Neural progenitor cell (in vitro differentiated cells): ENCODE results near the gene CFAP68. TPM values are rescaled to one million over a fixed set of nuclear protein-coding genes. Genes with fewer than 3 reads are reported as not detected.

Experiments used
- DNase-seq: peaks from one replicate; pipeline ENCODE4 v3.0.0-alpha.2; 2016; ENCODE audit warnings: low spot score
- H2AFZ ChIP-seq: fragments of 200-600 bp; sonication (generic); replicated peaks from 2 replicates; pipeline ENCODE4 v1.6.1; 2016; ENCODE audit warnings: antibody characterized with exemption
- H3F3A ChIP-seq: fragments of 200-600 bp; sonication (generic); 2 replicates; pipeline ENCODE4 v1.6.1; 2016; ENCODE audit warnings: antibody characterized with exemption, low read depth
- H3K27ac ChIP-seq: fragments of 200-600 bp; sonication (generic); 2 replicates; pipeline ENCODE4 v1.5.1; 2016; ENCODE audit warnings: mild to moderate bottlenecking
- H3K27me3 ChIP-seq: fragments of 200-600 bp; sonication (generic); 2 replicates; pipeline ENCODE4 v1.6.1; 2016; ENCODE audit warnings: mild to moderate bottlenecking, moderate library complexity
- H3K36me3 ChIP-seq: fragments of 200-600 bp; sonication (generic); 2 replicates; pipeline ENCODE4 v1.5.1; 2016
- H3K4me1 ChIP-seq: fragments of 200-600 bp; sonication (generic); 2 replicates; pipeline ENCODE4 v1.6.1; 2016; ENCODE audit warnings: mixed run types
- H3K4me2 ChIP-seq: fragments of 200-600 bp; sonication (generic); 2 replicates; pipeline ENCODE4 v1.6.1; 2016
- H3K4me3 ChIP-seq: fragments of 200-600 bp; sonication (generic); 2 replicates; pipeline ENCODE4 v1.5.1; 2016
- H3K79me2 ChIP-seq: fragments of 200-600 bp; sonication (generic); 2 replicates; pipeline ENCODE4 v1.6.1; 2016; ENCODE audit warnings: low read depth
- H3K9ac ChIP-seq: fragments of 200-600 bp; sonication (generic); 2 replicates; pipeline ENCODE4 v1.6.1; 2016
- H3K9me3 ChIP-seq: fragments of 200-600 bp; sonication (generic); 2 replicates; pipeline ENCODE4 v1.5.1; 2016; ENCODE audit warnings: low read depth
- H4K20me1 ChIP-seq: fragments of 200-600 bp; sonication (generic); 2 replicates; pipeline ENCODE4 v1.6.1; 2016; ENCODE audit warnings: low read depth
- H3K27ac Mint-ChIP-seq: 3 replicates; pipeline ENCODE4 v1.8.0; 2021; ENCODE audit warnings: mixed read lengths
- H3K27me3 Mint-ChIP-seq: 2 replicates; pipeline ENCODE4 v1.8.0; 2022; ENCODE audit warnings: low read depth, mild to moderate bottlenecking, inconsistent platforms, moderate library complexity, mixed read lengths; ENCODE audit not compliant: insufficient read depth
- H3K36me3 Mint-ChIP-seq: 3 replicates; pipeline ENCODE4 v1.8.0; 2021; ENCODE audit warnings: mixed read lengths
- H3K4me1 Mint-ChIP-seq: 3 replicates; pipeline ENCODE4 v1.8.0; 2021; ENCODE audit warnings: mixed read lengths
- H3K4me3 Mint-ChIP-seq: 3 replicates; pipeline ENCODE4 v1.8.0; 2021; ENCODE audit warnings: mild to moderate bottlenecking, moderate library complexity, mixed read lengths
- H3K9me3 Mint-ChIP-seq: 3 replicates; pipeline ENCODE4 v1.8.0; 2020; ENCODE audit warnings: mixed read lengths
- EZH2 ChIP-seq: fragments of 200-600 bp; sonication (generic); IDR thresholded peaks from 2 replicates; pipeline ENCODE4 v1.6.1; 2017; ENCODE audit warnings: antibody characterized with exemption, mild to moderate bottlenecking, moderate library complexity
- EZH2phosphoT487 ChIP-seq: fragments of 200-600 bp; sonication (generic); IDR thresholded peaks from 2 replicates; pipeline ENCODE4 v1.6.1; 2017; ENCODE audit warnings: antibody characterized with exemption
- total RNA-seq: library from RNA; depleted of rRNA; stranded (reverse); fragments of >200 nt; gene quantifications from 2 replicates; pipeline ENCODE4 v1.2.3, GENCODE V29; 2015; ENCODE audit warnings: low replicate concordance
- TF ChIP-seq, protein P1 (sequence below): fragments of 200-600 bp; sonication (generic); IDR thresholded peaks from 2 replicates; pipeline ENCODE4 v1.5.1; 2017; ENCODE audit warnings: antibody characterized with exemption, mild to moderate bottlenecking

The CFAP68 gene
- total RNA-seq, 1 donor from 2014 or later, result 46.7 TPM

DNA sequence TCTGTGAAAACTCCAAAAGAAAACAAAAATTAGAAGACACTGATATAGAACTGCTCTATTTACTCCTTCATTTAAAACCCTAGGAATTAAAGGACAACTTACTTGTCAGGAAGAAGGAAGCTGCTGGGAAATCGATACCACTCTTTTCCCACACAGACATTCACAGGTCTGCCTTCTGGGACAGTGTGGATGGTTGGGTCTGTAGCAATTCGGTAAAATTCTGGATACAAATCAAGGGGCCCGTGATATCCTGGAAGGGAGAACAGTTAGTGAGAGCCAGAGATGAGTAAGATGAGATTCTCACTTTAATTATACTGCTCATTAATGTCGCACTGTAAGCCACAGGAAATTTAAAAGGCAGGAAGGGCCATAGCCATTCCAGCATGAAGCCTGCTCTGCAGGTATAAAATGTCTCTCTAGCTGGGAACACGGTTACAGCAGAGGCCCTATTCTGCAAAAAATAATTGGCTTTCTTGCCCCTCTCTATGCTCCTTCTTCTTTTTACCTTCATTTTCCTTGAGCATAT is 41.9 kb upstream of the CFAP68 start:
- Histone ChIP-seq H3K9ac (no peak overlapping the region), H3K79me2 (no peaks in the 10 kb centered on the region), H3K27me3 (no peaks in the 10 kb centered on the region), H3K9me3 (no peaks in the 10 kb centered on the region), H2AFZ (no peak overlapping the region), H3K4me2 (no peak overlapping the region), H3K4me3 (no peak overlapping the region), H4K20me1 (peaks cover 14% of the 10 kb centered on the region), H3K27ac (no peak overlapping the region), H3K36me3 (peaks cover 4% of the 10 kb centered on the region), H3F3A (peaks cover 18% of the 10 kb centered on the region), H3K4me1 (peaks cover 19% of the 10 kb centered on the region)
- Mint-ChIP-seq H3K4me3 (no peak overlapping the region), H3K4me1 (peaks cover 20% of the 10 kb centered on the region), H3K9me3 (no peaks in the 10 kb centered on the region), H3K27me3 (no peaks in the 10 kb centered on the region), H3K36me3 (peaks cover 14% of the 10 kb centered on the region), H3K27ac (no peak overlapping the region)
- TF ChIP-seq, protein P1, sequence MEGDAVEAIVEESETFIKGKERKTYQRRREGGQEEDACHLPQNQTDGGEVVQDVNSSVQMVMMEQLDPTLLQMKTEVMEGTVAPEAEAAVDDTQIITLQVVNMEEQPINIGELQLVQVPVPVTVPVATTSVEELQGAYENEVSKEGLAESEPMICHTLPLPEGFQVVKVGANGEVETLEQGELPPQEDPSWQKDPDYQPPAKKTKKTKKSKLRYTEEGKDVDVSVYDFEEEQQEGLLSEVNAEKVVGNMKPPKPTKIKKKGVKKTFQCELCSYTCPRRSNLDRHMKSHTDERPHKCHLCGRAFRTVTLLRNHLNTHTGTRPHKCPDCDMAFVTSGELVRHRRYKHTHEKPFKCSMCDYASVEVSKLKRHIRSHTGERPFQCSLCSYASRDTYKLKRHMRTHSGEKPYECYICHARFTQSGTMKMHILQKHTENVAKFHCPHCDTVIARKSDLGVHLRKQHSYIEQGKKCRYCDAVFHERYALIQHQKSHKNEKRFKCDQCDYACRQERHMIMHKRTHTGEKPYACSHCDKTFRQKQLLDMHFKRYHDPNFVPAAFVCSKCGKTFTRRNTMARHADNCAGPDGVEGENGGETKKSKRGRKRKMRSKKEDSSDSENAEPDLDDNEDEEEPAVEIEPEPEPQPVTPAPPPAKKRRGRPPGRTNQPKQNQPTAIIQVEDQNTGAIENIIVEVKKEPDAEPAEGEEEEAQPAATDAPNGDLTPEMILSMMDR, result no peak
- TF ChIP-seq EZH2 (no peak), EZH2phosphoT487 (no peak)
- no peak for DNase-seq

DNA sequence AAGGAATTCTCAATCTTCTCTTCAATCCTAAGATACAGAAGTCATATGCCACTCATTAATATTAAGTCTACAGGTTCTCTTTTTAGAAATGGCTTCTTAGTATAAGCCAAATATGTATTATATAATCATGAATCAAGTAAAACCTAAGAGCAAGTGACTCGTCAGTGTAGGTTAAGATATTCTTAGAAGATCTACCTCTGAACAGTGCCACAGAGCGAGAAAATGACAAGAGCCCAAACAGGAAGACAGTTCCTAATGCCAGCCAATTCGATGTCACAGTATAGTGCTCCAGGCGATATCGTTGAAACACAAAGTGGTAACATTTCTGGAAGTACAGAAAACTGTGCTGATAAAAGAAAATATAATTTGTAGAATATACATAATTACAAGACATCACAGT is 41.3 kb upstream of the CFAP68 start:
- Histone ChIP-seq H3K4me2 (no peak overlapping the region), H2AFZ (no peak overlapping the region), H3K4me1 (peaks cover 19% of the 10 kb centered on the region), H3F3A (peaks cover 18% of the 10 kb centered on the region), H3K27me3 (no peaks in the 10 kb centered on the region), H3K4me3 (no peak overlapping the region), H3K9me3 (no peaks in the 10 kb centered on the region), H3K9ac (no peak overlapping the region), H4K20me1 (peaks cover 14% of the 10 kb centered on the region), H3K36me3 (peaks cover 4% of the 10 kb centered on the region), H3K79me2 (no peaks in the 10 kb centered on the region), H3K27ac (no peak overlapping the region)
- Mint-ChIP-seq H3K4me3 (no peak overlapping the region), H3K27me3 (no peaks in the 10 kb centered on the region), H3K27ac (no peak overlapping the region), H3K9me3 (no peaks in the 10 kb centered on the region), H3K36me3 (peaks cover 14% of the 10 kb centered on the region), H3K4me1 (peaks cover 20% of the 10 kb centered on the region)
- TF ChIP-seq EZH2 (no peak), EZH2phosphoT487 (no peak)
- no peak for DNase-seq

DNA sequence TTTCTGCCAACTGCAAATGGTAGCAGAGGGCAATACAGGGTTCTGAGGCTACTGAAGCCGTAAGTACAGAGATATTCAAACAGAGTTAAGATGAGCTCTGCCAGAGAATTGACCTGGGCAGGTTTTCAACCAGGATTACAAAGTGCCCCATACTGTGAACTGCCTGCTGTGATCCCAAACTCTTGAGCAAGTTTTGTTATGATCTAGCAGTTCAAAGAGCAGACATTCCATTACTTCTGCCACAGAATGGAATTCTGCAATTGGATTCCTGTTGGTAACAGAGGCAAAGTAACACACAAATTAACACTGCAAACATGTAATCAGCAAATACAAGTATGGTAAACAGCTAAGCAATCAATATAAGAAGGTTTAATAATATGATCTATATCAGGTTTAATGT is 39.2 kb upstream of the CFAP68 start:
- Histone ChIP-seq H3K36me3 (peaks cover 4% of the 10 kb centered on the region), H3K27ac (peak overlapping the region; percentile 53), H3K4me3 (no peak overlapping the region), H3K9ac (no peak overlapping the region), H3K9me3 (no peaks in the 10 kb centered on the region), H3K27me3 (no peaks in the 10 kb centered on the region), H3K79me2 (no peaks in the 10 kb centered on the region), H4K20me1 (peaks cover 14% of the 10 kb centered on the region), H3K4me2 (peak overlapping the region; percentile 63), H3K4me1 (peaks cover 19% of the 10 kb centered on the region), H2AFZ (no peak overlapping the region), H3F3A (peaks cover 18% of the 10 kb centered on the region)
- TF ChIP-seq EZH2phosphoT487 (no peak), EZH2 (no peak)
- Mint-ChIP-seq H3K9me3 (no peaks in the 10 kb centered on the region), H3K4me1 (peaks cover 20% of the 10 kb centered on the region), H3K27ac (no peak overlapping the region), H3K4me3 (no peak overlapping the region), H3K36me3 (peaks cover 18% of the 10 kb centered on the region), H3K27me3 (peaks cover 4% of the 10 kb centered on the region)
- peak; percentile 75 for DNase-seq

DNA sequence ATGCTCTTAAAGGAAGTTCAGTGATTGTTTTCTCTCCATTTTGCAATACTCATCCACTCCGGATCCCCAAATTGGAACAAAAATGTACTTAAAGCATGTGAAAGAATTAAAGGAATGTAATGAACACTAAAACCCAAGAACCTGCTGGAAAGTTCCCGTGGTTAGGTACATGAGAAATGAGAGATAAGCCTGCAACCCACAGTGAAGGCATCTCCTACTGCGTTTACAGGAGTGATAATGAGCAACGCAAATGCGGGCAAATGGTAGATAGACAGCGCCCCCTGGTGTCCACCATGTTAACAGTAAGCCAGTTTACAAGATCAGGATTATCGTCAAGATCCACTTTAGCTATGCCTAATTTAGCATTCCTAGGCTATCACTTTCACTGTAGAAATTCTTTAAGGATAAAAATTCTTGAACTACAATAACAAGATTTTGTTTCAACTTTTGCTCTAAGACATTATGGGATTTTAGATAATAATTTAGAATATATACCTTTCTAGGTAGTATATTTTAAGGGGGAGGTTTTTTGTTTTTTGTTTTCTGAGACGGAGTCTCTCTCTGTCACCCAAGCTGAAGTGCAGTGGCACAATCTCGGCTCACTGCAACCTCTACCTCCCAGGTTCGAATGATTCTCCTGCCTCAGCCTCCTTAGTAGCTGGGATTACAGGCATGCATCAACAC is 37.8 kb upstream of the CFAP68 start:
- Mint-ChIP-seq H3K4me1 (peaks cover 26% of the 10 kb centered on the region), H3K4me3 (no peak overlapping the region), H3K27ac (no peak overlapping the region), H3K9me3 (no peaks in the 10 kb centered on the region), H3K27me3 (peaks cover 4% of the 10 kb centered on the region), H3K36me3 (peaks cover 13% of the 10 kb centered on the region)
- Histone ChIP-seq H3K4me3 (no peak overlapping the region), H2AFZ (no peak overlapping the region), H3K27me3 (no peaks in the 10 kb centered on the region), H3K4me1 (peaks cover 20% of the 10 kb centered on the region), H3K4me2 (peak overlapping the region; percentile 63), H3K79me2 (no peaks in the 10 kb centered on the region), H3F3A (peaks cover 18% of the 10 kb centered on the region), H3K36me3 (peaks cover 4% of the 10 kb centered on the region), H3K9me3 (no peaks in the 10 kb centered on the region), H3K9ac (no peak overlapping the region), H3K27ac (no peak overlapping the region), H4K20me1 (peaks cover 14% of the 10 kb centered on the region)
- TF ChIP-seq EZH2phosphoT487 (no peak), EZH2 (no peak)
- TF ChIP-seq, protein P1, result peak; percentile 94
- DNase-seq, result peak; percentile 92
